Right lobe of liver (tissue), 4 donors: Measurements from ENCODE around the gene CAMKK2.
"Not testable (repeated sequence)": the region's sequence is repeated elsewhere in the genome, so short reads cannot be mapped to it uniquely, and the experiment has no call there.

Experiments
- CTCF ChIP-seq, 4 donors: fragments of 200-600 bp in 3 of 4; fragments of 450-650 bp in 1 of 4; IDR thresholded peaks; one replicate each; pipeline versions ENCODE4 v1.5.1 to v1.8.0; 2016 to 2022; ENCODE audit warnings: antibody characterized with exemption in 4 of 4, mild to moderate bottlenecking in 2 of 4
- POLR2A ChIP-seq: fragments of 450-650 bp; IDR thresholded peaks from one replicate; pipeline ENCODE4 v1.6.1; 2017; ENCODE audit warnings: antibody characterized with exemption, mild to moderate bottlenecking
- donor health status: DM: no; HTN: no; CAD: no.
- donor health status: DM: no; HTN: no; CAD: no.
- donor health status: DM: no; HTN: yes; CAD: no.

GRCh38 chr12:121307397-121307796, 10.9 kb upstream of the CAMKK2 start:
- TF ChIP-seq CTCF (IDR thresholded peaks at IDR 0.05); POLR2A: not testable (repeated sequence)
